GM23338 (cell line): Measurements from ENCODE around the gene ABHD17B. TPM values are rescaled to one million over a fixed set of nuclear protein-coding genes. Genes with fewer than 3 reads are reported as not detected.

ENCODE experiments used
- ATAC-seq: fragments of 200-7000 bp; cut with Tn5 transposase; 3 replicates; pipeline ENCODE4 v1.9.1; 2020
- DNase-seq: peaks from one replicate; pipeline ENCODE4 v3.0.0-alpha.2; 2015; ENCODE audit warnings: low spot score
- H2AFZ ChIP-seq: fragments of 200-600 bp; sonication (generic); 2 replicates; pipeline ENCODE4 v1.8.0; 2016; ENCODE audit warnings: antibody characterized with exemption, mild to moderate bottlenecking, moderate library complexity
- H3F3A ChIP-seq: fragments of 200-600 bp; sonication (generic); replicated peaks from 2 replicates; pipeline ENCODE4 v1.8.0; 2017; ENCODE audit warnings: antibody characterized with exemption, mixed run types, low read depth
- H3K27ac ChIP-seq: fragments of 200-600 bp; sonication (generic); 2 replicates; pipeline ENCODE4 v1.6.1; 2016; ENCODE audit warnings: low read depth
- H3K27me3 ChIP-seq: fragments of 200-600 bp; sonication (generic); 2 replicates; pipeline ENCODE4 v1.8.0; 2016; ENCODE audit warnings: mild to moderate bottlenecking, mixed run types, moderate library complexity; ENCODE audit not compliant: insufficient read depth
- H3K36me3 ChIP-seq: fragments of 200-600 bp; sonication (generic); 2 replicates; pipeline ENCODE4 v1.8.0; 2016; ENCODE audit warnings: mild to moderate bottlenecking; ENCODE audit not compliant: insufficient read depth
- H3K4me1 ChIP-seq: fragments of 200-600 bp; sonication (generic); 2 replicates; pipeline ENCODE4 v1.8.0; 2016; ENCODE audit warnings: mild to moderate bottlenecking, moderate library complexity; ENCODE audit not compliant: insufficient read depth
- H3K4me2 ChIP-seq: fragments of 200-600 bp; sonication (generic); 2 replicates; pipeline ENCODE4 v1.7.1; 2017; ENCODE audit warnings: mixed run types
- H3K4me3 ChIP-seq: fragments of 200-600 bp; sonication (generic); 2 replicates; pipeline ENCODE4 v1.6.1; 2016; ENCODE audit warnings: mixed run types
- H3K79me2 ChIP-seq: fragments of 200-600 bp; sonication (generic); replicated peaks from 2 replicates; pipeline ENCODE4 v1.8.0; 2017; ENCODE audit warnings: mild to moderate bottlenecking; ENCODE audit not compliant: insufficient read depth
- H3K9me2 ChIP-seq: fragments of 200-600 bp; sonication (generic); 2 replicates; pipeline ENCODE4 v1.8.0; 2017; ENCODE audit not compliant: insufficient read depth
- H4K20me1 ChIP-seq: fragments of 200-600 bp; sonication (generic); replicated peaks from 2 replicates; pipeline ENCODE4 v1.8.0; 2017; ENCODE audit warnings: mild to moderate bottlenecking; ENCODE audit not compliant: insufficient read depth
- H3K27ac Mint-ChIP-seq: 2 replicates; pipeline ENCODE4 v1.8.0; 2020; ENCODE audit warnings: inconsistent platforms, mild to moderate bottlenecking, moderate library complexity, mixed read lengths
- H3K27me3 Mint-ChIP-seq: 3 replicates; pipeline ENCODE4 v1.8.0; 2022; ENCODE audit warnings: low read depth, mild to moderate bottlenecking, moderate library complexity, mixed read lengths, inconsistent platforms; ENCODE audit not compliant: insufficient read depth, poor library complexity
- H3K36me3 Mint-ChIP-seq: 3 replicates; pipeline ENCODE4 v1.8.0; 2021; ENCODE audit warnings: low read depth, mild to moderate bottlenecking, inconsistent platforms, moderate library complexity, mixed read lengths
- H3K4me1 Mint-ChIP-seq: 3 replicates; pipeline ENCODE4 v1.8.0; 2020; ENCODE audit warnings: mild to moderate bottlenecking, inconsistent platforms, mixed read lengths
- H3K4me3 Mint-ChIP-seq: 3 replicates; pipeline ENCODE4 v1.8.0; 2021; ENCODE audit warnings: moderate library complexity, mild to moderate bottlenecking, inconsistent platforms, mixed read lengths
- H3K9me3 Mint-ChIP-seq: 3 replicates; pipeline ENCODE4 v1.8.0; 2020; ENCODE audit warnings: moderate library complexity, mild to moderate bottlenecking, inconsistent platforms, mixed read lengths
- CREB1 ChIP-seq: fragments of 250-450 bp; sonication (Bioruptor Pico); IDR thresholded peaks from 2 replicates; pipeline ENCODE4 v1.5.0; 2020; ENCODE audit warnings: low read depth, mild to moderate bottlenecking, moderate library complexity
- CTCF ChIP-seq, 2 experiments: fragments of 200-600 bp in 1 of 2; sonication (generic) in 1 of 2; conservative IDR thresholded peaks; 2 replicates each; pipeline versions ENCODE4 v1.5.1 to v1.6.1; 2016 to 2017; ENCODE audit warnings: antibody characterized with exemption in 2 of 2, low read depth in 2 of 2, mild to moderate bottlenecking in 2 of 2, moderate library complexity in 1 of 2
- EZH2 ChIP-seq: fragments of 200-600 bp; sonication (generic); IDR thresholded peaks from one replicate; pipeline ENCODE4 v1.8.0; 2017; ENCODE audit warnings: antibody characterized with exemption, mild to moderate bottlenecking, low read depth; ENCODE audit not compliant: unreplicated experiment
- POLR2AphosphoS5 ChIP-seq: IDR thresholded peaks from 2 replicates; pipeline ENCODE4 v1.6.1; 2016; ENCODE audit warnings: antibody characterized with exemption, low read depth
- ZNF114 ChIP-seq: fragments of 250-450 bp; sonication (Bioruptor Pico); IDR thresholded peaks from 2 replicates; pipeline ENCODE4 v1.5.0; 2020; ENCODE audit warnings: mild to moderate bottlenecking, moderate library complexity
- ZNF331 ChIP-seq: fragments of 250-450 bp; sonication (Bioruptor Pico); IDR thresholded peaks from 2 replicates; pipeline ENCODE4 v1.5.0; 2020; ENCODE audit warnings: low read depth, mild to moderate bottlenecking, moderate library complexity
- ZNF462 ChIP-seq: fragments of 250-450 bp; sonication (Bioruptor Pico); IDR thresholded peaks from 2 replicates; pipeline ENCODE4 v1.5.0; 2020; ENCODE audit warnings: mild to moderate bottlenecking, moderate library complexity
- polyA plus RNA-seq: library from polyadenylated mRNA; unstranded; fragments of >200 nt; fragmentation: Nextera tagmentation; extraction: Ambion mirVana; gene quantifications from 2 replicates; pipeline ENCODE4 v1.2.1, GENCODE V29; 2016
- total RNA-seq: library from RNA; depleted of rRNA; stranded (reverse); fragments of >200 nt; shearing (Covaris generic); gene quantifications from 2 replicates; pipeline ENCODE4 v1.2.3, GENCODE V29; 2014

ABHD17B gene
- total and polyA plus RNA-seq, 2 experiments from 2014 or later, result 32.2 to 112 TPM

GRCh38 chr9:71937898-71938297, 26.9 kb upstream of the ABHD17B start (continued):
- no peak for TF ChIP-seq ZNF462 (CRISPR knock-in tag)

- H3F3A ChIP-seq, result no peaks in the 10 kb centered on the region
- Mint-ChIP-seq H3K4me3 (no peak overlapping the region), H3K36me3 (peaks cover 3% of the 10 kb centered on the region; the same call in 1 of the 3 replicates), H3K9me3 (no peaks in the 10 kb centered on the region), H3K27ac (peak overlapping the region; percentile 45; the same call in 1 of the 2 replicates), H3K27me3 (no peaks in the 10 kb centered on the region), H3K4me1 (peaks cover 16% of the 10 kb centered on the region)
- no peaks in the 10 kb centered on the region for H3K36me3 ChIP-seq
- DNase-seq, result no peak
- H3K27me3 ChIP-seq, result no peaks in the 10 kb centered on the region
- H3K4me3 ChIP-seq, result no peak overlapping the region
- H3K9me2 ChIP-seq, result no peaks in the 10 kb centered on the region
- H3K4me2 ChIP-seq, result no peak overlapping the region
- ATAC-seq, result no peak
- no peaks in the 10 kb centered on the region for H4K20me1 ChIP-seq
- peaks cover 22% of the 10 kb centered on the region for H3K4me1 ChIP-seq
- H3K27ac ChIP-seq, result peak overlapping the region; percentile 16; the same call in 1 of the 2 replicates
- H2AFZ ChIP-seq, result no peak overlapping the region
- peaks cover 93% of the 10 kb centered on the region for H3K79me2 ChIP-seq
- TF ChIP-seq POLR2AphosphoS5 (no peak), CREB1 (no peak), EZH2 (no peak), ZNF114 (CRISPR knock-in tag) (no peak), CTCF (conservative IDR thresholded peaks at IDR 0.05; ENCODE audit: low read depth in 2 of 2) (no peak), ZNF331 (CRISPR knock-in tag) (no peak), ZNF462 (CRISPR knock-in tag) (no peak)
These were observed 26.2 kb upstream of the ABHD17B start for GRCh38 chr9:71937070-71937625.
